OCI-M2 (cell line): ENCODE results near the gene FOLR1.
"Not testable (repeated sequence)": the region's sequence is repeated elsewhere in the genome, so short reads cannot be mapped to it uniquely, and the experiment has no call there.

ENCODE experiments used
- DNase-seq: peaks from one replicate; lab custom pipeline; 2025; ENCODE audit not compliant: unreplicated experiment; lab: John Stamatoyannopoulos, UW

FOLR1 gene

DNA sequence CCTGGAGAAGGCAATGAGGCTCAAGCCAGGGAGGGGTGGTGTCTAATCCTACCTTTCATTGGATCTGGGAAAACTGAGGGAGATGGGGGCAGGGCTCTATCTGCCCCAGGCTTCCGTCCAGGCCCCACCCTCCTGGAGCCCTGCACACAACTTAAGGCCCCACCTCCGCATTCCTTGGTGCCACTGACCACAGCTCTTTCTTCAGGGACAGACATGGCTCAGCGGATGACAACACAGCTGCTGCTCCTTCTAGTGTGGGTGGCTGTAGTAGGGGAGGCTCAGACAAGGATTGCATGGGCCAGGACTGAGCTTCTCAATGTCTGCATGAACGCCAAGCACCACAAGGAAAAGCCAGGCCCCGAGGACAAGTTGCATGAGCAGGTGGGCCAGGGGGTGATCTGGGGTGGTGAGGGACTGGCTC is at the start of gene FOLR1:
Gene FOLR1, plus strand, starts transcription at position 180 of the 421 bp plus-strand sequence. Its CDS starts 34 bp downstream, at position 214.
- DNase-seq: no peak

DNA sequence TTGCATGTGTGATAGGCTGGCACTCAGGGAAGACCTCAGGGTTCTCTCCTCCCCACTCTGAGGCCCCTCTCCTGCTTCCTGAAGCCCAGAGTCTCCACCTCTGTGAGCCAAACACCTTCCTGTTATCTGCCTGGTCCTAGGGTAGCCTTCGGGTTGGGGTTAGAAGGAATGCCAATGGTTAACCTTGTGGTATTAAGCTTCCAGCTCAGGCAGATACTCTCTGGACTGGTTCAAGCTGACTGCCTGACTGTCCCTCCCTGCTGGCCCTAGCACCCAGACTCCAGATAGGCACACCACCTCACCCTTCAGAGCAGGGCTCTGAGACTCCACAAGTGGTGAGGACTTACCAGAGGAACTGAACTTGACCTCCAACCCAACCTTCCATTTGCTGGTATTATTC is 49.4 kb upstream of the FOLR1 start:
- DNase-seq: not testable (repeated sequence)

GRCh38 chr11:72144807-72145565 is 47.0 kb upstream of the FOLR1 start:
- no peak for DNase-seq

GRCh38 chr11:72146625-72147024 is 45.3 kb upstream of the FOLR1 start:
- DNase-seq: no peak

- DNase-seq: no peak
These were observed 41.1 kb upstream of the FOLR1 start for GRCh38 chr11:72150882-72151281.

DNA sequence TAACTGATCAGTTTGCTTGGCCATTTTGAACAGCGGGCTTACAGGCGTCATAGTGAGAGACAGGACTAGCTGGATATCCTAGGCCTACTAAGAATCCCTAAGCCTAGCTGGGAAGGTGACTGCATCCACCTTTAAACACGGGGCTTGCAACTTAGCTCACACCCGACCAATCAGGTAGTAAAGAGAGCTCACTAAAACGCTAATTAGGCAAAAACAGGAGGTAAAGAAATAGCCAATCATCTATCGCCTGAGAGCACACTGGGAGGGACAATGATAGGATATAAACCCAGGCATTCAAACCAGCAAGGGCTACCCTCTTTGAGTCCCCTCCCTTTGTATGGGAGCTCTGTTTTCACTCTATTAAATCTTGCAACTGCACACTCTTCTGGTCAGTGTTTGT is 38.1 kb upstream of the FOLR1 start:
- DNase-seq: not testable (repeated sequence)

DNA sequence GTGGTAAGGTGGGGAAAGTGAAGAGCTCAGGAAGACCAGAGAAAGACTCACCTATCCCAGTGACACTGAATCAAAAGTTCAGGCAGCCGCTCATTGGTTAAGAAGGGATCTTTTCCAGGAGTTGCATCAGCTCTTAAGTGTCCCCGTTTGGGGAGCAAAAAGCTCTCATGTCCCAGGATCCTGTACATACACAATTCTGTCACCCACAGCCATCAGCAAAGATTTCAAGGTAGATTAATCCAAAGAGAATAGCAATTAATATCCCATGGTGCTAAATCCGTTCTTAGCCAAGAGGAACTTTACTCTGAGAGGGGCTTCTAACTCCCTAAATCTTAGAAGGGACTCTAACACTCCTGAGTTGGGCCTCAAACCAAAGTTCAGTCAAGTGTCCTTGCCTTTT is 37.1 kb upstream of the FOLR1 start:
- no peak for DNase-seq

DNA sequence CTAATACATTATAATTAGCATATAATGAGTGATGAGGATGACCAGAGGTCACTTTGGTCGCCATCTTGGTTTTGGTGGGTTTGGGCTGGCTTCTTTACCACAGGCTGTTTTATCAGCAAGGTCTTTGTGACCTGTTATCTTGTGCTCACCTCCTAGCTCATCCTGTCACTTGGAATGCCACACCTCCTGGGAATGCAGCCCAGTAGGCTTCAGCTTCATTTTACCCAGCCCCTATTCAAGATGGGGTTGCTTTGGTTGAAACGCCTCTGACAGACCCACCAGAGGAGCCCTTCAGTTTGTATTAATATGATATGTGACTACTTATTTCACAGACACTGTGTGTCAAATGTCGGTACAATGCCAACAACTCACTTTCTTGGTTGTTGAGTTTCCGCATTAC is 36.2 kb upstream of the FOLR1 start:
- no peak for DNase-seq

GRCh38 chr11:72157131-72157530 is 34.8 kb upstream of the FOLR1 start:
- no peak for DNase-seq

DNA sequence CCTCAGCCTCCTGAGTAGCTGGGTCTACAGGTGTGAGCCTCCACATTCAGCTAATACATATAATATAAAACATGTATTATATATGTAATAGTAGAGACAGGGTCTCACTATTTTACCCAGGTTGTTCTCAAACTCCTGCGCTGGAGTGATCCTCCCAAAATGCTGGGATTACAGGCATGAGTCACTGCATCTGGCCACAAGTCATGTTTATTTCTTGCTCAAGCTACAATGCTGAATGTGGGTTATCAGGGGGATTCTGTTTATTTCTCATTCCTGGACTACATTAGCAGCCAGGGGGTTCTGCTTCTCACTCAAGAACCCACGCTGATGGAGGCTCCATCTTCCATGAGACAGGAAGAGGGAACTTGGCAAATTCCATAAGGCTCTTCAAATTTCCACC is 31.6 kb upstream of the FOLR1 start:
- no peak for DNase-seq

- DNase-seq: no peak
These were observed 28.9 kb upstream of the FOLR1 start for GRCh38 chr11:72162891-72163492.

- not testable (repeated sequence) for DNase-seq
These were observed 27.8 kb upstream of the FOLR1 start for GRCh38 chr11:72164187-72164586.

DNA sequence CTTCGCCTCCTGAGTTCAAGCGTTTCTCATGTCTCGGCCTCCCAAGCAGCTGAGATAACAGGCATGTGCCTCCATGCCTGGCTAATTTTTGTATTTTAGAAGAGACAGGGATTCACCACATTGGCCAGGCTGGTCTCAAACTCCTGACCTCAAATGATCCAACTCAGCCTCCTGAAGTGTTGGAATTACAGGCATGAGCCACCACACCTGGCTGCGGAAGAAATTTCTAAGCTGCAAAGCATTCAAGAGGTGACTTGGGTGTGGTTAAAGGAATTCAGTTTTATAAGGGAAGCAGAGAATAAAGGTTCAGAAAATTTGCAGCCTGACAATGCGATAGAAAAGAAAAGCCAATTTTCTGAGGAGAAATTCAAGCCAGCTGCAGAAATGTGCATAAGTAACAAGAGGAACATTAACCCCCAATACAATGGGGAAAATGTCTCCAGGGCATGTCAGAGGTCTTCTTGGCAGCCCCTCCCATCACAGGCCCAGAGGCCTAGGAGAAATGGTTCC is 22.8 kb upstream of the FOLR1 start:
- not testable (repeated sequence) for DNase-seq

DNA sequence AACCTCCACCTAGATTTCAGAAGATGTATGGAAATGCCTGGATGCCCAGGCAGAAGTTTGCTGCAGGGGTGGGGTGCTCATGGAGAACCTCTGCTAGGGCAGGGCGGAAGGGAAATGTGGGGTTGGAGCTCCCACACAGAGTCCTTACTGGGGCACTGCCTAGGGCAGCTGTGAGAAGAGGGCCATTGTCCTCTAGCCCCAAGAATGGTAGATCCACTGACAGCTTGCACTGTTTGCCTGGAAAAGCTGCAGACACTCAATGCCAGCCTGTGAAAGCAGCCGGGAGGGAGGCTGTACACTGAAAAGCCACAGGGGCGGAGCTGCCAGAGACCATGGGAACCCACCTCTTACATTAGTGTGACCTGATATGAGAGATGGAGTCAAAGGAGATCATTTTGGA is 22.2 kb upstream of the FOLR1 start:
- not testable (repeated sequence) for DNase-seq

DNA sequence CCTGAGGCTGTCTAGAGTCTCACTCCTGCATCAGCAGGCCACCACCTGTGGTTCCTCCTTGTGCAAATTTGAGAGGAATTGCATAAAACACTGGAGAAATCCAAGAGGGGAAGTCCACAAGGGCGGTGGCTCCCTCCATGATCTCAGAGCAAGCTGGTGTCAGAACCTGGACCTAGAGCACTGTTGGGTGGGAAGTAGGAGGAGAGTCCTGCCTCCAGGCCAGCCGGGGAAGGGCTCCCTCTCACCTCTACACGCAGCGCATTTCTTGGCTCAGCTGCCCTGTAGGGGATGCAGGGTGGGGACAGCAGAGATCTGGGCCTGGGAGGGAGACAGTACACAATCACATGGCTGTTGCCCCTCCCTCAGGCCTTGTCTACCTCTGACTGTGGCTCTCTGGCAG is 19.9 kb upstream of the FOLR1 start:
- not testable (repeated sequence) for DNase-seq

DNA sequence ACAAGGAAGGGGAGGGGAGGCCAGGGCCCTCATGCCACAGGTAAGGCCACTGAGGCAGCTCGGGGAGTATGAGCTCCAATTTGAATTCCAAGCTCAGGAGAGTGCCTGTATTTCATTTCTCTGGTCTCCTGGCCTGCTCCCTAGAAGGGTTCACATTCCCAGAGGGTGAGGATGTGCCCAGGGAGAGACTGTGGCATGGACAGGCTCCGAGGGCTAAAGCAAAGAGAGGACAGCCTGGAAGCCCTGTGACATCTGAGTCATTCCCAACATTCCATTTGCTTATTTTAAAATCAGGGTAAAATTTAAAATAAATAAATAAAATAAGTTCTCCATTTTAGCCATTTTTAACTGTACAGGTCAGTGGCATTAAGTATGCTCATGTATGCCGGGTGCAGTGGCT is 18.6 kb upstream of the FOLR1 start:
- DNase-seq: no peak

DNA sequence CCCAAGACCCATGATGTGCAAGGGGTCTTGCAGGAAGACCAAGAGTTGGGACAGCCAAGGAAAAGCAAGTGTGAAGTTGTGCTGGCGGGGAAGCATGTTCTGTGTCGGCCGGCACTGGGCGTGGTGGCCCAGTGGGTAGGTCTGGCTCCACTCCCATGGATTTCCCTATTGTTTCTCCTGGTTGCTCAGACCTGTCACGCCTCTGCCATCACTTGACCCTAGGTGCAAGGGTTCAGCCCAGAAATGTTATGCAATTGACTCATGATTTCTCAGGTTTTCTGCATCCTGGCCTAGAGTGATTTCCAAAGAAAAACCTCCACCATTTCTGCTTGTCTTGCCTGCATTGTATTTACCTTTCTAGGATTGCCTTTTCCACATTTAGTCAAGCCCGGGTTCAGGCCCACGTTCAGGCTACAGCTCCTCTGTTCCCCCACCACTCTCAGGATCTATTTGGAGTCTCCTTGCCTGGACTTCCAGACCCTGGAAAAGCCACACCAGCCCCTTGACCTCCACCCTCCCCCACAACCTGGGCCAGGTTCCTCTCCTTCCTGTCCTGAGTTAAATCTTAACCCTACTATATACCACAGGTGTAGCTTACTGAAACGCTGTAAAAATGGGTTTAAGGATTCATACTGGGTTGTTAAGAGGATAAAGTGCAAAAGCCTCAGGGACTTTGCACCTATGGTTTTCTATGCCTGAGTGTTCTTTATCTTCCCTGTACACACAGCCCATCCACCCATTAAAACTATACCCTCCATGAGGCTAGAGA is 17.5 kb upstream of the FOLR1 start:
- no peak for DNase-seq

DNA sequence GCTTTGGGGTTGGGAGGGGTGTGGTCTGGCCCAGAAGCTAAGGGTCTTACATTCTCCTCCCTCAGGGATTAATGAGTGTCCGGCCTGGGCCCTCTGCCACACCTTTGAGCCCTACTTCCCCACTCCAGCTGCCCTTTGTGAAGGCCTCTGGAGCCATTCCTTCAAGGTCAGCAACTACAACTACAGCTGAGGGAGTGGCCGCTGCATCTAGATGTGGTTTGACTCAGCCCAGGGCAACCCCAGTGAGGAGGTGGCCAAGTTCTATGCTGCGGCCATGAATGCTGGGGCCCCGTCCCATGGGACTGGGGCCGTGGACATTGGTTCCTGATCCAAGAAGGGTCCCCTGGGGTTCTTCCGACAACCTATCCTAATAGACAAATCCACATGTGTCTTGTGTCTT is 14.3 kb upstream of the FOLR1 start:
- DNase-seq: no peak

GRCh38 chr11:72179049-72179803 is 12.7 kb upstream of the FOLR1 start:
- no peak for DNase-seq

GRCh38 chr11:72179804-72180396 is 12.0 kb upstream of the FOLR1 start:
- DNase-seq: no peak
